Measurements from ENCODE around the gene USP28. TPM values are rescaled to one million over a fixed set of nuclear protein-coding genes. Genes with fewer than 3 reads are reported as not detected.
A peak's percentile ranks its signal among the peaks of the same experiment; 100 is the strongest.
"Not testable (repeated sequence)": the region's sequence is repeated elsewhere in the genome, so short reads cannot be mapped to it uniquely, and the experiment has no call there.

The USP28 gene
- total RNA-seq (2014; rRNA removed; shearing (Covaris generic); ENCODE audit: low replicate concordance): 17.4 and 45.6 TPM in 2 replicates

- Histone ChIP-seq H3K4me2 (ENCODE audit: low read depth, low read length, poor library complexity, severe bottlenecking) (peak within 1 kb of the TSS; percentile 86), H4K20me1 (ENCODE audit: insufficient read depth, low read depth, low read length) (no peaks in the 10 kb centered on the region), H3K27ac (ENCODE audit: low read length) (peak within 1 kb of the TSS; percentile 37; the same call in 1 of the 2 replicates), H3K4me3 (ENCODE audit: low read length) (peak within 1 kb of the TSS; percentile 74), H3K9me2 (replicated peaks; ENCODE audit: insufficient read depth, low read length) (no peaks in the 10 kb centered on the region), H3K4me1 (ENCODE audit: low read length) (peaks cover 42% of the 10 kb centered on the region), H3K27me3 (ENCODE audit: low read length) (no peaks in the 10 kb centered on the region), H3K9me3 (ENCODE audit: low read length) (no peaks in the 10 kb centered on the region), H3K9ac (ENCODE audit: low read length) (peak within 1 kb of the TSS; percentile 83), H3K36me3 (ENCODE audit: insufficient read depth, low read length) (no peaks in the 10 kb centered on the region), H3K79me2 (ENCODE audit: low read length) (peaks cover 32% of the 10 kb centered on the region), H2AFZ (ENCODE audit: low read length) (peak within 1 kb of the TSS; percentile 66; the same call in 1 of the 2 replicates)
- peak; percentile 93 for DNase-seq
These were observed at the start of gene USP28 for GRCh38 chr11:113875234-113876073. USP28 (minus strand) TSS chr11:113875572; CDS start chr11:113875501, 71 bp downstream.

- Histone ChIP-seq H3K9me3 (ENCODE audit: low read length) (no peaks in the 10 kb centered on the region), H2AFZ (ENCODE audit: low read length) (no peak overlapping the region), H3K79me2 (ENCODE audit: low read length) (no peaks in the 10 kb centered on the region), H3K9me2 (replicated peaks; ENCODE audit: insufficient read depth, low read length) (no peaks in the 10 kb centered on the region), H3K27ac (ENCODE audit: low read length) (no peak overlapping the region), H3K4me1 (ENCODE audit: low read length) (no peaks in the 10 kb centered on the region), H4K20me1 (ENCODE audit: insufficient read depth, low read depth, low read length) (no peaks in the 10 kb centered on the region), H3K36me3 (ENCODE audit: insufficient read depth, low read length) (no peaks in the 10 kb centered on the region), H3K4me2 (ENCODE audit: low read depth, low read length, poor library complexity, severe bottlenecking) (no peak overlapping the region), H3K27me3 (ENCODE audit: low read length) (no peaks in the 10 kb centered on the region), H3K4me3 (ENCODE audit: low read length) (no peak overlapping the region), H3K9ac (ENCODE audit: low read length) (no peak overlapping the region)
- DNase-seq: no peak
These were observed 48.2 kb upstream of the USP28 start for GRCh38 chr11:113923572-113923971.

GRCh38 chr11:113911491-113911890 lies 36.1 kb upstream of the USP28 start:
- H3K9ac ChIP-seq (ENCODE audit: low read length); H3K27me3 ChIP-seq (ENCODE audit: low read length); H4K20me1 ChIP-seq (ENCODE audit: insufficient read depth, low read depth, low read length); H3K79me2 ChIP-seq (ENCODE audit: low read length); DNase-seq; H3K9me3 ChIP-seq (ENCODE audit: low read length); H2AFZ ChIP-seq (ENCODE audit: low read length); H3K9me2 ChIP-seq (replicated peaks; ENCODE audit: insufficient read depth, low read length); H3K36me3 ChIP-seq (ENCODE audit: insufficient read depth, low read length); H3K4me3 ChIP-seq (ENCODE audit: low read length); H3K27ac ChIP-seq (ENCODE audit: low read length); H3K4me2 ChIP-seq (ENCODE audit: low read depth, low read length, poor library complexity, severe bottlenecking): not testable (repeated sequence)
- H3K4me1 ChIP-seq (ENCODE audit: low read length): peaks cover 30% of the 10 kb centered on the region

GRCh38 chr11:113908098-113908497 lies 32.7 kb upstream of the USP28 start:
- no peak overlapping the region for H3K27ac ChIP-seq (ENCODE audit: low read length)
- H3K4me3 ChIP-seq (ENCODE audit: low read length): peak overlapping the region; percentile 37; the same call in 1 of the 2 replicates
- H2AFZ ChIP-seq (ENCODE audit: low read length): peak overlapping the region; percentile 20; the same call in 1 of the 2 replicates
- peaks cover 35% of the 10 kb centered on the region for H3K4me1 ChIP-seq (ENCODE audit: low read length)
- peak overlapping the region; percentile 27; the same call in 1 of the 2 replicates for H3K9ac ChIP-seq (ENCODE audit: low read length)
- peak; percentile 49 for DNase-seq
- H3K9me3 ChIP-seq (ENCODE audit: low read length): no peaks in the 10 kb centered on the region
- H3K36me3 ChIP-seq (ENCODE audit: insufficient read depth, low read length): no peaks in the 10 kb centered on the region
- no peaks in the 10 kb centered on the region for H3K9me2 ChIP-seq (replicated peaks; ENCODE audit: insufficient read depth, low read length)
- peak overlapping the region; percentile 64 for H3K4me2 ChIP-seq (ENCODE audit: low read depth, low read length, poor library complexity, severe bottlenecking)
- no peaks in the 10 kb centered on the region for H3K79me2 ChIP-seq (ENCODE audit: low read length)
- no peaks in the 10 kb centered on the region for H4K20me1 ChIP-seq (ENCODE audit: insufficient read depth, low read depth, low read length)
- no peaks in the 10 kb centered on the region for H3K27me3 ChIP-seq (ENCODE audit: low read length)

GRCh38 chr11:113907681-113908080 lies 32.3 kb upstream of the USP28 start:
- Histone ChIP-seq H3K4me3 (ENCODE audit: low read length) (peak overlapping the region; percentile 37; the same call in 1 of the 2 replicates), H3K79me2 (ENCODE audit: low read length) (no peaks in the 10 kb centered on the region), H2AFZ (ENCODE audit: low read length) (peak overlapping the region; percentile 20; the same call in 1 of the 2 replicates)

GRCh38 chr11:113907152-113907551 lies 31.8 kb upstream of the USP28 start:
- Histone ChIP-seq H3K9ac (ENCODE audit: low read length) (0 out of 2 replicates have a peak overlapping the region, but pooled peaks have one; percentile 27), H4K20me1 (ENCODE audit: insufficient read depth, low read depth, low read length) (no peaks in the 10 kb centered on the region), H2AFZ (ENCODE audit: low read length) (0 out of 2 replicates have a peak overlapping the region, but pooled peaks have one; percentile 20), H3K79me2 (ENCODE audit: low read length) (no peaks in the 10 kb centered on the region), H3K9me3 (ENCODE audit: low read length) (no peaks in the 10 kb centered on the region), H3K9me2 (replicated peaks; ENCODE audit: insufficient read depth, low read length) (no peaks in the 10 kb centered on the region), H3K36me3 (ENCODE audit: insufficient read depth, low read length) (no peaks in the 10 kb centered on the region), H3K27me3 (ENCODE audit: low read length) (no peaks in the 10 kb centered on the region), H3K27ac (ENCODE audit: low read length) (no peak overlapping the region), H3K4me1 (ENCODE audit: low read length) (peaks cover 35% of the 10 kb centered on the region), H3K4me2 (ENCODE audit: low read depth, low read length, poor library complexity, severe bottlenecking) (peak overlapping the region; percentile 64), H3K4me3 (ENCODE audit: low read length) (no peak overlapping the region)
- no peak for DNase-seq

More at GRCh38 chr11:113907681-113908080, 32.3 kb upstream of the USP28 start:
- Histone ChIP-seq H4K20me1 (ENCODE audit: insufficient read depth, low read depth, low read length) (no peaks in the 10 kb centered on the region), H3K4me1 (ENCODE audit: low read length) (peaks cover 35% of the 10 kb centered on the region), H3K27me3 (ENCODE audit: low read length) (no peaks in the 10 kb centered on the region), H3K9me3 (ENCODE audit: low read length) (no peaks in the 10 kb centered on the region), H3K27ac (ENCODE audit: low read length) (no peak overlapping the region), H3K9ac (ENCODE audit: low read length) (peak overlapping the region; percentile 27; the same call in 1 of the 2 replicates), H3K36me3 (ENCODE audit: insufficient read depth, low read length) (no peaks in the 10 kb centered on the region), H3K4me2 (ENCODE audit: low read depth, low read length, poor library complexity, severe bottlenecking) (peak overlapping the region; percentile 64), H3K9me2 (replicated peaks; ENCODE audit: insufficient read depth, low read length) (no peaks in the 10 kb centered on the region)
- no peak for DNase-seq

GRCh38 chr11:113906516-113906915 lies 31.1 kb upstream of the USP28 start:
- no peaks in the 10 kb centered on the region for H3K9me3 ChIP-seq (ENCODE audit: low read length)
- no peaks in the 10 kb centered on the region for H3K9me2 ChIP-seq (replicated peaks; ENCODE audit: insufficient read depth, low read length)
- H2AFZ ChIP-seq (ENCODE audit: low read length): no peak overlapping the region
- peaks cover 35% of the 10 kb centered on the region for H3K4me1 ChIP-seq (ENCODE audit: low read length)
- H3K27ac ChIP-seq (ENCODE audit: low read length): no peak overlapping the region
- H3K79me2 ChIP-seq (ENCODE audit: low read length): no peaks in the 10 kb centered on the region
- H3K36me3 ChIP-seq (ENCODE audit: insufficient read depth, low read length): no peaks in the 10 kb centered on the region
- DNase-seq: no peak
- no peak overlapping the region for H3K4me2 ChIP-seq (ENCODE audit: low read depth, low read length, poor library complexity, severe bottlenecking)
- H4K20me1 ChIP-seq (ENCODE audit: insufficient read depth, low read depth, low read length): no peaks in the 10 kb centered on the region
- H3K27me3 ChIP-seq (ENCODE audit: low read length): no peaks in the 10 kb centered on the region
- no peak overlapping the region for H3K4me3 ChIP-seq (ENCODE audit: low read length)
- H3K9ac ChIP-seq (ENCODE audit: low read length): no peak overlapping the region

GRCh38 chr11:113906038-113906437 lies 30.7 kb upstream of the USP28 start:
- peaks cover 35% of the 10 kb centered on the region for H3K4me1 ChIP-seq (ENCODE audit: low read length)
- no peak overlapping the region for H3K9ac ChIP-seq (ENCODE audit: low read length)
- no peaks in the 10 kb centered on the region for H3K9me2 ChIP-seq (replicated peaks; ENCODE audit: insufficient read depth, low read length)
- H3K27ac ChIP-seq (ENCODE audit: low read length): no peak overlapping the region
- no peak for DNase-seq
- no peak overlapping the region for H3K4me2 ChIP-seq (ENCODE audit: low read depth, low read length, poor library complexity, severe bottlenecking)
- no peaks in the 10 kb centered on the region for H3K79me2 ChIP-seq (ENCODE audit: low read length)
- H3K36me3 ChIP-seq (ENCODE audit: insufficient read depth, low read length): no peaks in the 10 kb centered on the region
- no peaks in the 10 kb centered on the region for H3K9me3 ChIP-seq (ENCODE audit: low read length)
- H3K27me3 ChIP-seq (ENCODE audit: low read length): no peaks in the 10 kb centered on the region
- no peak overlapping the region for H3K4me3 ChIP-seq (ENCODE audit: low read length)
- no peaks in the 10 kb centered on the region for H4K20me1 ChIP-seq (ENCODE audit: insufficient read depth, low read depth, low read length)
- no peak overlapping the region for H2AFZ ChIP-seq (ENCODE audit: low read length)
